NCI-H187 (cell line): ENCODE data around the gene RPL37A.

ENCODE experiments used
- DNase-seq, 2 experiments: peaks; one replicate each; lab custom pipeline; 2025; lab: John Stamatoyannopoulos, UW

RPL37A gene

GRCh38 chr2:216498379-216499352 is at the start of gene RPL37A:
TSS of gene RPL37A (plus strand) at chr2:216498844. CDS start at chr2:216498875, 31 bp downstream.
- peak; percentile 54 to 66 for DNase-seq

DNA sequence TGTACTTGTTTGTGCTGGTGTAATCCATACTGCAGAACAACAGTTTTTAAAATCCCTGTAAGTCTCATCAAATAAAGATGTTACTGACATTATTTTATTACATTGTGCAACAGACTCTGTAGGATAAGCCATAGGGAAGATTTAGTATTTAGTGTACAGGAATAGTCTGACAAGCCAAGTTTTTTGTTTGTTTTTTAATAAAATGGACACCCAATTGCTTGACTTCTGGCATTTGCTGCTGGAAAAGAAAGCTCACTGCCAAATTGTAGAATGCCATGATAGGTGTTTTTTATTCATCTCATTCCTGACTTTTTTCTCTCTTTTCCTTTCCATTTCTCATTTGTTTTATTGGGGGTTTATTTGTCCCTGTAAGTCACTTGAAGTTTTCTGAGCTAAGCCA is 48.3 kb upstream of the RPL37A start:
- DNase-seq = no peak

GRCh38 chr2:216450784-216451183 is 47.9 kb upstream of the RPL37A start:
- no peak for DNase-seq

- DNase-seq = no peak
Measured at GRCh38 chr2:216453955-216454614, 44.6 kb upstream of the RPL37A start.

- DNase-seq = no peak
Measured at GRCh38 chr2:216463148-216463547, 35.5 kb upstream of the RPL37A start.

- DNase-seq = no peak
Measured at GRCh38 chr2:216464104-216464720, 34.4 kb upstream of the RPL37A start.

DNA sequence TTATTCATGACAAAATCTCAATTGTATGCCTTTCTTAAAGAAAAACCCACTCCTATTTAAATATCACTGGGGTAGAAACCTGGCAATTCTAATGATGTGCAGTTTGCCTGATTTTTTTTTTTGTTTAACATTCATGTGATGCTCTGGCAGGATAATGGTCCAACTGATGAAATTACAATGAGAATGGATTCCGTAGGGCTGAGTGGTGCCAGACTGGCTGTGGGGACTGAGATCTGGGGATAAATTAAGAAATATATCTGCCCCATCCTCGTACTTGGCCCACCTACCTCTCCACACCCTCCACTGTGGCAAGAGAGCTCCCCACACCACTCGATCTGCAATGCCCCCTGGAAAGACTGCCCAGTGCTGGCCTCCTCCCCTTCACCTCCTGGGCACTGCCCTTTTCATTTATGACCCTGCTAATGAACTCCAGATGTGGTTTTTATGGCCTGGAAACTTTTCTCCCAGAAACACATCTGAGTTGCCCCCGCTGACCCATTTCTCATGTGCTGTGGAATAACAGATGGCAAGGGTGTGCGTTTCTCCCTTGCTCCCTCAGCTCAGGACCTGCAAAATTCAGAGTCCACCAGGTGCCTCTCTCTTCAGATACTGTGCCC is 33.0 kb upstream of the RPL37A start:
- no peak for DNase-seq

DNA sequence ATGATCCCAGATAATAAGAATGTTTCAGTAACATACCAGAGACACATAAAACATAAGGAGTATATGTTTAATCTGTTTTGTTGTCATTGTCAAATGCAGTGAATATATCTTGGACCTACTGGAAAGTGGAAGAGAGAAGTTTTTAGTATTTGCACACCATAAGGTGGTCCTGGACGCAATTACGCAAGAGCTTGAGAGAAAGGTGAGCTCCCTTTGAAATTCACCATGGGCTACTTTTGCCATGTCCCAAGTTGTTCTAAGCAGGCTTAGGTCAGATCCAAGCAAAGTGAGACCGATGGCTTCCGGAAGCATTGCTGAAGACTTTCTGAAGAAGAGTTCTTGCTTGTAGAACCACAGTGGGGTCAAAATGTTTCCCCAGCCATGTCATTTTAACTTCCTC is 30.8 kb upstream of the RPL37A start:
- DNase-seq = no peak

- no peak for DNase-seq
Measured at GRCh38 chr2:216469661-216470060, 29.0 kb upstream of the RPL37A start.

DNA sequence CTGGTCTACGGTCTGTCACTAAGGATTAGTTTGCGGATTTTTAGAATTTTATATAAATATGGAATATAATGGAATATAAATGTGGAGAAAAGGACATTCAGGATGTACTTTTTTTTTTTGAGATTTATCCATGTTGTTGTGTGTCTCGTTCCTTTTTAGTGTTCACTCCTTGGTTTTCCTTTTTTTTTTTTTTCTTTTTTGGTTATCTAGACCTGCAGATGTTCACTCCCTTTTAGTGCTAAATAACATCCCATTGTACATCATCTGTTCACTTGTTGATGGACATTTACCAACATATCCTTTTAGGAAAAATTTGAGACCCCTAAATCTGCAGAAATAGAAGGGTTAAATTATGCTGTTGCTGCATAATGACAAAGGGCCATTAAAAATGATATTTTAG is 25.5 kb upstream of the RPL37A start:
- DNase-seq = no peak

- DNase-seq = no peak
Measured at GRCh38 chr2:216474925-216475670, 23.5 kb upstream of the RPL37A start.

DNA sequence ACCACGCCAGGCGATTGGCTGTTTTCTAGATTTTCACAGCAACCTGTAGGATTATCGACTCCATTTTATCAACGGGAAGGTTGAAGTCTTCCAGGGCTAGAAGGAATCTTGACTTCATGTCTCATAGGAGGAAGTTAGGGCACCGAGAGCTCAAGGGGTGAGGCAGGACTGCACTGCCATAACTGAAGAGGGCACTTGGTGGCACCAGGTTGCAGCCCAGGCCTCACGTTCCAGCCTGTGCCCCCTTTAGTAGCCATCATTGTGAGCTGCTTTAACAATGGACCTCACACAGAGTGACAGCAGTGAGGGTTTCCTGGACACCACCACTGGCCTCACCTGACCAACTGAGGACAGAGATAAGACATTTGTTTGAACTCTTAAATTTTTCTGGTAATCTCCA is 22.9 kb upstream of the RPL37A start:
- DNase-seq = no peak

DNA sequence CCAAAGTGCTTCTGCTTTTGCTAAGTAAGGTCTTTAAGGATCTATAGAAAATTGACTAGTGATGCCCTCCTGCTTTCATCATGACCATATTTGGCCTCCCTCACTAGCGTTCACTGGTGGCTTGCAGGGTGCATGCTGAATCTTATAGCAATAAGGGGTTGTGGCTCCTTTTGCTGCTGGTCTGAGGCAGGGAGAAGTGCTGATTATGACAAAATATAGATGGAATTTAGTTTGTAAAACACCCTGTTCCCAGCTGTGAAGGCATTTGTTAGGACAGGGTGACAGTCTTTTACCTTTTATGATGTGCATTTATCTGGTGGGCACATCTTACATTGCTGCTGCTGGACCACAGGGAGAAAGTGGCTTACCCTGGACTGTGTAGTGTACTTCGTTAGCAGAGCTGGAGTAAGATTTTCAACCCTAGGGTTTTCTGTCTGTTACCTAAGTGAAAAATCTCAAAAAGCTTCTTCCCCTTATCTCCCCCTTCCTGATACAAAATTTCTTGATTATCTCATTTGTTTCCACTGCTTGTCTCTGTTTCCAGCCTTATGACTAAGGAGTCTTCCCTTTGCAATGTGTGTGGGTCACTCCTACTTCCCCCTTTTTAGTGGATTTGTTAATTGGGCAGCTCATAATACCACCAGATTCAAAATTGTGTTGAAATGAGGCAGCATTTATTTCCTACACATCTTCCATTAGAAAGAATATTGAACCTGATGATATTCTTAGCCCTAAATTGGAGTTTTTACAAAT is 21.2 kb upstream of the RPL37A start:
- DNase-seq = no peak

DNA sequence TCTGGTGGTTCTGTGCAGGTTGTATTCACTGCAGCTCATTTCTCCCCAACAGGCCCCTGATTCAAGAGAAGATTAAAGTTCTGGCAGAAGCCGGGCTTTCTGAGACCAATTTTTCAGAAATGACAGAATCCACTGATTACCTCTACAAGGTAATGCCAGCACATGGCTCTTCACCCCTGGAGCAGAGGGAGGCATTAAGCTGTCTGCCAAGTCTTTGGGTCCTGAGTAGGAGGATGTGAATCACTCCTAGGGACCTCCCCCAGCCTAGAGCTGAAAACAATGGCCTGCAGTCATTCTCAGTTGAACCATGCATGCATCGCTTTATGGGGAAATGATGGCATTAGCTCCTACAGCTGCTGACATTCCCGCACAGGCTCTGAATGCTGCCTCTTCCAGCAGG is 20.5 kb upstream of the RPL37A start:
- DNase-seq = no peak

DNA sequence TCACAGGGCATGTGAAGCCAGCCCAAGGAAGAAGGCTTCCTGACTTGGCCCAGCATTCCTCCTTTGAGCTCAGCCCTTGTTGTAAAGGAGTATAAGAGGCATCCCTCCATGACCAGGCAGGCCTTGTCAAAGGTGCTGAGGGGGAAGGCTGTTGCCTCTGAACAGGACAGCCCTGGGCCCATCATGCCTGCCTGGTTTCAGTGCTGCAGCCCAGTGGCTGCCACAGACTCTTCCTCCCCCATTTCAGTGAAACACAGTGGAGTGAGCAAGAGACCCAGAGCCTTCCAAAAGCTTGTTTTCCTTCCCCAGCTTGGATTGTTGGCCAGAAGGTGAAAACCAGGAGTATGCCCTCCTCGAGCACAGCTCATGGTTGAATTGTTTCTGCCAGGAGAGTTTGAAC is 19.9 kb upstream of the RPL37A start:
- DNase-seq = no peak

- DNase-seq = no peak
Measured at GRCh38 chr2:216480221-216480620, 18.4 kb upstream of the RPL37A start.

DNA sequence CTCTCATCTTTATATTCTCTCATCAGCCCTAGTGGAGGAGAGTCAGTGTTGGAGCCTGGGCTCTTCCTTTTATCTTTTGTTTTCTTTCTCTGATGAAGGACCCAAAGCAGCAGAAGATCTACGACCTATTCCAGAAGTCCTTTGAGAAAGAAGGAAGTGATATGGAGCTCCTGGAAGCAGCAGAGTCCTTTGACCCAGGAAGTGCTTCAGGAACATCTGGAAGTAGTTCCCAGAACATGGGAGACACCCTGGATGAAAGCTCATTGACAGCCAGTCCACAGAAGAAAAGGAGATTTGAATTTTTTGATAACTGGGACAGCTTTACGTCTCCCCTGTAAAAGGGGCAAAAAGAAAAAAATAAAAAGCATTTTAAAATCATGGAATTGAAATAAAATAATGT is 16.0 kb upstream of the RPL37A start:
- DNase-seq = no peak

DNA sequence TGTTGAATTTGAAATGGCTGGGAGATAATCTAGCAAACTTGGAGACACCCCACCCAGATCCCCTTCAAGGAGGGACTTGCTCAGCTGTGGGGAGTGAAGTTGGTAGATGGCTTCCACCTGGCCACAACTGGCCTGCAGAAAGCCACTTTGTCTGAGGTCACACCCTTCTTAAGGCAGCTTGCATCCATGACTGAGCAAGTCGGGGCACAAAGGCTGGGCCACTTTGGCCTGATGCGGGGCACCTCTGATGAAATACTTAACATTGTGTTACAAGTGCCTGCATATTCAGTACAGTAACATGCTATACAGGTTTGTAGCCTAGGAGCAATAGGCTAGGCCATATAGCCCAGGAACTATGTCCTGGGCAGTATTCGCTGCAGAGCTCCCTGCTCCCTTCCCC is 13.4 kb upstream of the RPL37A start:
- no peak for DNase-seq

- no peak for DNase-seq
Measured at GRCh38 chr2:216485745-216486144, 12.9 kb upstream of the RPL37A start.

DNA sequence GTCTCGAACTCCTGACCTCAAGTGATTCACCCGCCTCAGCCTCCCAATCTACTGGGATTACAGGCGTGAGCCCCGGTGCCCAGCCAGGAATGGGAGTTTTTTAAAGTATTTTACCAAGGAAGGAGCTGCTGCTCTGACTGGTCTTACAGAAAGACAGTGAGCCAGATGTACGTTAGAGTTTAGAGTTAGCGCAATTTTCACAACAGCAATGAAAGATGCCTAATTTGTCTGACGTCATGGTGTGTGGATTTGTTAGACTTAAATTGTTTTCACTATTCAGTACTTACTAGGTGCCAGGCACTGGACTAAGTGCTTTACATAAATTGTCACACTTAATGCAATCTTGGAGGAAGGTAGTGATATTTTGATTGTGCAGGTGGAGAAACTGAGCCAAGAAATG is 12.4 kb upstream of the RPL37A start:
- DNase-seq = no peak

GRCh38 chr2:216486708-216487107 is 11.9 kb upstream of the RPL37A start:
- no peak for DNase-seq
